Activated effector memory CD4-positive, alpha-beta T cell treated with anti-CD3 and anti-CD28 coated beads, Interleukin-2, amount 50 U/mL, for 16 hours (primary cell): Measurements from ENCODE around the gene TBC1D1.

Source experiments
- DNase-seq: peaks from one replicate; pipeline ENCODE4 v3.0.0-alpha.2; 2020

TBC1D1 gene

DNA sequence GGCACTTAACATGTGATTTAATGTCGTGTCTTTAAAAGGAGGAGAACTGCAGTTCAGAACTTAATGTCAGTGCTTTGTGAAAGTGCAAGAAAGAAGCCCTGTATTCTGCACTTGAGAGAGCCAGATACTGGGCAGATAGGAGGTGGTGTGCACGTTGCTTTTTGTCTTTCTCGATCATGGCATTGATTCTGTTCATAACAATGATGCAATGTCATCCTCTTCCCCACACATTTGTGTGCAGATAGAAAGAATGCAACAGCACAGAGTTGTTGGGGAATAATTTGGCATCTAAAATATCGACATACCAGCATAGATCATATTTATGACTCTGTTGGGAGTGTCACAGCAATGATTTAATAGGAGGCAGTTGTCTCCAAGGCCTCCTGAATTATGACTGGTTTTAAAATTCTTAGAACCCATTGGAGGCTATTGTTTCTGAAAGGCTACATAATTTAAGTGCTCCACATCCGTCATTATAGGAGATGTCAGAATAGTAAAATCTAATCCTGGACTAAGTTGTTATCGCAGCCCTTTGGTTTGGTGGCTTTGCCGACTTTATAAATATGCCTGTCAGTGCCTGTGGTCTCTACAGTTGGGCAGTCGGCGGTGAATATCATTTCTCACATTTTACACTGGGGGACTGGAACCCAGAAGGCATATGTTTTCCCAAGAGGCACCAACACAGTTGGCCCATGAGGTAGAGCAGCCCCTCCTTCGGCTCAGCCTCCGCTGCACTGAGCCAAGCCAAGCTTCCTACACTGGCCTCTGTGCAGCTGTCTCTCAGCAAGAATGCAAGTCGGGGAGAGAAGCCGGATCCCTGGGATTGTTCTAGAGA lies 194.2 kb downstream of the TBC1D1 start:
- no peak for DNase-seq

- DNase-seq: no peak
Observed at GRCh38 chr4:38085751-38086150, 194.9 kb downstream of the TBC1D1 start.

- DNase-seq: no peak
Observed at GRCh38 chr4:38086151-38086848, 195.4 kb downstream of the TBC1D1 start.

DNA sequence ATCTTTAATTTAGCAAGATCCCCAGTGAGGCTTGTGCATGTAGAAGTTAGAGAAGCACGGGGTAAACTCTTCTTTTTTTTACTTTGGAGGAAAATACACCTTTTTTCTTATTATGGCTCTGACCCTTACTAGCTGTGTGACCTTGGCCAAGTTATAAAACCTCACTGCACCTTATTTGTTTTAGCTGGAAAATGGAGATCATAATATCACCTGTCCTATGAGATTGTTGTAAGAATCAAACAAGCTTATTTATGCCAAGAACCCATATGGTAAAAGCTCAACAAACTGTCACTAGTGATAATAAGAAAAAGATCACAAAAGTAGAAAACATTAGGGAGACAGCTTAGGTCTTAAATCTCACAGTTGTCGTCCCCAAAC lies 196.0 kb downstream of the TBC1D1 start:
- no peak for DNase-seq

- no peak for DNase-seq
Observed at GRCh38 chr4:38088321-38088720, 197.4 kb downstream of the TBC1D1 start.

- no peak for DNase-seq
Observed at GRCh38 chr4:38089961-38090360, 199.1 kb downstream of the TBC1D1 start.

GRCh38 chr4:38090455-38091246 lies 199.8 kb downstream of the TBC1D1 start:
- DNase-seq: no peak

DNA sequence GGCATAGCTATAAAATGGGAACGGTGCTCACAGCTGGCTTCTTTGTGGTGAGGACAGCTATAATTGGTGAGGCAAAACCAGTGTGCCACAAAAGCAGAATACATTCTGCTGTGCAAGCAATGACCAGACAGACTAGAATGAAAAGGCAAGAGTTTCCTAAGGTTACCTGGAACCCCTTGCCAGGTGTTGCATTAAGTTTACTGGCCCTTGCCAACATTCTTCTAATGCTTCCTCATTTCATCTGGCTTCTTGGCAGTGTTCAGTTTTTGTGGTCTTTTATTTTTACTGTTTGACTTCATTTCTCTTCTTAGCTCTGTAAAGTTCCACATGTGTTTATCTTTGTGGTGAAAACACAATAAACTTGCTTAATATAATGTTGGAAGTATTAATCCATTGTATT lies 200.8 kb downstream of the TBC1D1 start:
- no peak for DNase-seq

- no peak for DNase-seq
Observed at GRCh38 chr4:38092701-38093100, 201.8 kb downstream of the TBC1D1 start.

GRCh38 chr4:38094419-38094818 lies 203.5 kb downstream of the TBC1D1 start:
- DNase-seq: no peak

GRCh38 chr4:38095691-38096090 lies 204.8 kb downstream of the TBC1D1 start:
- DNase-seq: no peak

DNA sequence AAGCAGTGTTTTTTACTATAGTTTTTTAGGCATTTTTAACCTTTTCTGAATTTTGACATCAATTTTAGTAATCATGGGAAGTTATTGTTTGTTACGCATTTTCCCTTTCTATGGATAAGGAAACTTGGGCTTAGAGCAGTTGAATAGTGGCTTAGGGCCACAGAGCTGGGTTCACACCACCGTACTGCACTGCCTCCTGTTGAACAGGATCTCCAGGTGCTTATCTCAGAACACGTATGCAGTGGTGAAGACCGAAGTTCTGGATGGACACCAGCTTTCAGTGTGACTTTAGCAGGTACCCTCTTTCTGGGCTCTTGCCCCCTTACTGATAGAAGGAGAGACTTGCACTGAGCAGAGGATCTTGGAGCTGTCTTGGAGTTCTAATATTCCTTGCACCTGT lies 206.9 kb downstream of the TBC1D1 start:
- no peak for DNase-seq

- no peak for DNase-seq
Observed at GRCh38 chr4:38099020-38099600, 208.2 kb downstream of the TBC1D1 start.

DNA sequence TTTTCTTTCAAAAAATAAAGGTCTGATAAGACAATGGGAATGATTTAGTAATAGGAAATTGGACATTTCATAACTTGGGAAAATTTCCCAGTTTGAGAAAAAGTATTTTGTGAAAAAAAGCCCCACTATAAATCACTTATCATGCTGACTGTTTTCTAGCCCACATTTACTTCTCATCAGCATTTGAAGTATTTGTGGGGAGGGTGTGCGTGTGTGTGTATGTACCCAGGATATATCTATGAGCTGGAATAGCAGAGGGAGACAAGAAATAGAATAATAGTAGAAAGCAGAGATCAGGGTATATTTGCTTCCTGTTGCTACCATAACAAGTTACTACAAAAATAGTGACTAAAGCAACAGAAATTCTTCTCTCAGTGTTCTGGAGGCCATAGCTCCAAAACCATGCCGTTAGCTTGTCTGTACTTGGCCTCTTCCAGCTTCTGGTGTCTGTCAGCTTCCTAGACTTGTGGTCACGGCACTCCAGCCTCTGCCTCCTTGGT lies 209.1 kb downstream of the TBC1D1 start:
- no peak for DNase-seq

GRCh38 chr4:38100474-38101255 lies 209.8 kb downstream of the TBC1D1 start:
- DNase-seq: no peak

DNA sequence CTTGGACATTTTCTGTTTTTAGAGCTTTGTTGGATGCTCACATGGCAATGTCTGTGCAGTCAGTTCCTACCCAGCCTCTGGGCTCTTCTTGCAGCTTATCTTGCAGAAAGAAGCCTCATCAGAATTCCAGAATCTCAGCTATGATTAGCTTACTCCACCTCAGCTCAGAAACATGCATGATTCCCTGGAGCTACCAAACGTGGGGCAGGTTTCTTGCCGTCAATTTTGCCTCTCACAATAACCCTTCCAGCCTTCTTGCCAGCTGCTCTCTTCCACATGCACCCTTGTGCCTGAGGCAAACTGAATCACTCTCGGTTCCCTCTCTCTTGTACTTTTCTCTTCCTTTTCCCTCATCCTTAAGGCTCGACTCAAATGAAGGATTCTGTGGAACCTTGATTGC lies 210.7 kb downstream of the TBC1D1 start:
- DNase-seq: no peak

DNA sequence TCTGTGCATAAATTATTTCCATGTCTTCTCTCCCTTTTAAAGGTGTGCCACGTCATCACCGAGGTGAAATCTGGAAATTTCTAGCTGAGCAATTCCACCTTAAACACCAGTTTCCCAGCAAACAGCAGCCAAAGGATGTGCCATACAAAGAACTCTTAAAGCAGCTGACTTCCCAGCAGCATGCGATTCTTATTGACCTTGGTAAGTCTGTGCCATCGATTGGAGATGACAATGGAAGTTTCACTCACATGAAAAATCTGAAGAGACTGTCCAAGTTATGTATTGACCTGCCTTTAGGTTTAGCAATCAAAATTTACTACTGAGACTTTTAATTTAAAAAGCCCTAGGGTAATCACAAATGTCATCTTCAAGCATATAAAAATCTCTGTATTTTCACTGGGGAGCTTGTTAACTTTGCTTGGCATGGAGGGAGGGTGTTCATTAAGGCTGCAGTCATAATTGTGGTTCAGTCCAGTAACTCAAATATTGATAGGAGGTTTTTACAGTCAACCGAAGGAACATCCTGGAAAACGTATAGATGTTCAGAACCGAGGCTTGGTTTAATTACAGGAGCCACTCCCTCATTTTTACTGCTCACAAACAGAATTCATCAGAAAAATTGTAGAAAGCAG lies 212.2 kb downstream of the TBC1D1 start:
- no peak for DNase-seq

GRCh38 chr4:38105475-38106220 lies 214.8 kb downstream of the TBC1D1 start:
- no peak for DNase-seq

- DNase-seq: no peak
Observed at GRCh38 chr4:38106311-38106710, 215.4 kb downstream of the TBC1D1 start.

DNA sequence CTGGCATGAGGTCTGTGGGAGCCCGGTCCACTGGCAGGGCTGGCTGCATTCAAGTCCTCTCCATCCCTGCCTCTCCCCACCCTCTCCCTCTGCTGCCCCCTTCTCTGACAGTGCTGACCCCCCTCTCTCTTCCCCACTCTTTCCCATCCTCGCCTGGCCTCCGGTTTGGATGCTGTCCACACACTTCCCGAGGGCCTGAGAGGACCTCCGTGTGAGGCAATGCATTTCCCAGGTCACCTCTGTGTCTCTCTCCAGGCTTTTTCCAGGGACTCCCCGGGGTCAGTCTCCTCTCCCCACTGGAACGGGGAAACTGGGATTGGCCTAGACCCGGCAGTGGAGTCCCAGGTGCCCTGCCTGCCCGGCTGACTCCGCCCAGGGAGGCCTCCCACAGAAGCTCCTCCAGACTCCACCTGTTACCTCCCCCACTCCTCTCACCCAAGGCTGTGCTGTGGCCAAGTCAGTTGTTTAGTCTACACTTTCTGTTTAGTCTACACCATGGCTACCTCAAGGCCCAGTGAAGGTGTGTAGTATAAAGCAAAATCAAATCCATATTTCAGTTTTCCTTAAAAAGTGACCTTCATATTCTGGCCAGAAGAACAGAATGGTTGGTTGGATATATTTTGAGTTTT lies 216.1 kb downstream of the TBC1D1 start:
- no peak for DNase-seq

DNA sequence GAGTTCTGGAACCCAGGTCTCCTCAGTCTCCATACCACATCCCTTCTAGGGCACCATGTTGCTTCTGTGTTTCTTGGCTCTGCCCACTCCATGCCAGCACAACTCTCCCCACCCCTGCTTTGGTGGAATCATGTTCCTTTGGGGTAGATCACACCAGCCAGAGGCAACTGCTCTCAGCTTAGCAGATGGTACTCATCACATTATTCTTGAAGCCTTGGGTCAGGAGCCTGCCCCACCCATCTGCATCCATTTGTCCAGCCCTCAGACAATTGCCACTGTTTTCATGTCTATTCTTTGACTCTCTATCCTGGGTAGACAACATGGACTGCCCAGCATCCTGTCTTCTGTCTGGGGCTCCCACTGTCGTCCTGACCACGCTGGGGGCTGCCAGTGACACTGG lies 216.9 kb downstream of the TBC1D1 start:
- no peak for DNase-seq
